ENCODE results near the gene GTF2H3. TPM values are rescaled to one million over a fixed set of nuclear protein-coding genes. Genes with fewer than 3 reads are reported as not detected.

Gene GTF2H3
- total and polyA plus RNA-seq, 2 experiments from 2014 or later: 10.5 to 27.7 TPM

GRCh38 chr12:123667771-123668170 lies 34.1 kb downstream of the GTF2H3 start:
- TF ChIP-seq ZNF331 (CRISPR knock-in tag; IDR thresholded peaks at IDR 0.05; ENCODE audit: low read depth) (no peak), CREB1 (CRISPR knock-in tag; IDR thresholded peaks at IDR 0.05; ENCODE audit: low read depth) (no peak), REST (IDR thresholded peaks at IDR 0.05; ENCODE audit: unreplicated experiment) (no peak), STAT1 (IDR thresholded peaks at IDR 0.05; ENCODE audit: unreplicated experiment) (no peak), ETS1 (IDR thresholded peaks at IDR 0.05) (no peak), NANOG (IDR thresholded peaks at IDR 0.05; ENCODE audit: borderline replicate concordance) (no peak), ZNF462 (CRISPR knock-in tag; IDR thresholded peaks at IDR 0.05) (no peak), EZH2phosphoT487 (IDR thresholded peaks at IDR 0.05; ENCODE audit: unreplicated experiment) (no peak), CTCF (conservative IDR thresholded peaks at IDR 0.05; ENCODE audit: low read depth in 2 of 2) (no peak), JUNB (IDR thresholded peaks at IDR 0.05; ENCODE audit: unreplicated experiment) (no peak), POLR2AphosphoS5 (IDR thresholded peaks at IDR 0.05; ENCODE audit: low read depth) (no peak), EZH2 (IDR thresholded peaks at IDR 0.05; ENCODE audit: low read depth, unreplicated experiment) (no peak), ZNF114 (CRISPR knock-in tag; IDR thresholded peaks at IDR 0.05) (no peak)
- Histone ChIP-seq H3K27ac (ENCODE audit: low read depth) (no peak overlapping the region), H2AFZ (no peak overlapping the region), H3F3A (replicated peaks; ENCODE audit: low read depth) (no peaks in the 10 kb centered on the region), H3K4me1 (ENCODE audit: insufficient read depth) (no peaks in the 10 kb centered on the region), H3K79me2 (replicated peaks; ENCODE audit: insufficient read depth) (no peaks in the 10 kb centered on the region), H3K36me3 (ENCODE audit: insufficient read depth) (no peaks in the 10 kb centered on the region), H3K27me3 (ENCODE audit: insufficient read depth) (no peaks in the 10 kb centered on the region), H4K20me1 (replicated peaks; ENCODE audit: insufficient read depth) (no peaks in the 10 kb centered on the region), H3K4me3 (no peak overlapping the region), H3K4me2 (no peak overlapping the region), H3K9me2 (ENCODE audit: insufficient read depth) (no peaks in the 10 kb centered on the region)
- Mint-ChIP-seq H3K4me3 (no peak overlapping the region), H3K27me3 (ENCODE audit: insufficient read depth, low read depth, poor library complexity) (peaks cover 2% of the 10 kb centered on the region), H3K4me1 (no peaks in the 10 kb centered on the region), H3K9me3 (no peaks in the 10 kb centered on the region; the same call in 2 of the 3 replicates), H3K36me3 (ENCODE audit: low read depth) (peaks cover 9% of the 10 kb centered on the region; the same call in 2 of the 3 replicates), H3K27ac (no peak overlapping the region)
- ATAC-seq (no peak), DNase-seq (ENCODE audit: low spot score) (no peak)

Measured in GM23338 (cell line).